Femur (tissue), 1 donor: Measurements from ENCODE around the gene OR10D3.
A peak's percentile ranks its signal among the peaks of the same experiment; 100 is the strongest.
"Not testable (repeated sequence)": the region's sequence is repeated elsewhere in the genome, so short reads cannot be mapped to it uniquely, and the experiment has no call there.

Source experiments
- DNase-seq: peaks from one replicate; pipeline ENCODE4 v3.0.0-alpha.2; 2017

The OR10D3 gene, protein sequence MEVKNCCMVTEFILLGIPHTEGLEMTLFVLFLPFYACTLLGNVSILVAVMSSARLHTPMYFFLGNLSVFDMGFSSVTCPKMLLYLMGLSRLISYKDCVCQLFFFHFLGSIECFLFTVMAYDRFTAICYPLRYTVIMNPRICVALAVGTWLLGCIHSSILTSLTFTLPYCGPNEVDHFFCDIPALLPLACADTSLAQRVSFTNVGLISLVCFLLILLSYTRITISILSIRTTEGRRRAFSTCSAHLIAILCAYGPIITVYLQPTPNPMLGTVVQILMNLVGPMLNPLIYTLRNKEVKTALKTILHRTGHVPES

DNA sequence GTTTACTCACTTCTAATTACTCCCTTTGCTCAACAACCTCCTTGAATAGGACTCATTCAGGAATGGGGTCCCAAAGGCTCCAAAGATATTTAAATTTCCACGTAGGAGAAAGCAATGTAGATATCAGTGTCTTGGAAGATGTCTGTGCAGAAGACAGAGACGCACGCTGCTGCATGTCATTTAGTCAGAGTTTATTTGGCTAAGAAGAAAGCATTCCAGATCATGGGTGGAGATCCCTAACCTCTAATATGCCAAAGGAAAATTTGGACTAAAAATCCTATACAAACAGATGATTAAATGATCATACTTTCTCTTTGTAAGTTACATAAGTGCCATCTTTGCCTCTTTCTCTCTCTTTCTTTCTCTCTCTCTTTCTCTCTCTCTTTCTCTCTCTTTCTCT is at the start of gene OR10D3:
Gene OR10D3, plus strand, starts transcription at position 278 of the 400 bp plus-strand sequence. CDS start 1,925 bp downstream, outside the sequence.
- DNase-seq = no peak

DNA sequence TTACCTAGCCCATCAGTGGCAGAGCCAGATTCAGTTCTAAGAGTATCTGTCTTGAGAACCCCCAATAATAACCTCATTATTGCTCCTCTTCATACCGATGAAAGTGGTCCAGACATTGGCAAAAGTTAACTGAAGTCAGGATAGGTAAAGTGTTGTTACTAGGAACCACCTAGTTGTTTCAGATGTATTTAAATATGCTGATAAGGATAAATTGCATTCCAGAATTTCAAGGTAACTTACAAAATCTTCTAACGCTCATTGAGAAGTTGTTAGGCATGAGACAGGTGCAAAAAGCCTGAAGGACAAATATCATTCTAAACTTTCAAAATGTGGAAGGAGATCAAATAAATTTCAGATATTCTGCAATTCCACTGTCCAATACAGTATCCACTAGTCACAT is 40.1 kb upstream of the OR10D3 start:
- no peak for DNase-seq

DNA sequence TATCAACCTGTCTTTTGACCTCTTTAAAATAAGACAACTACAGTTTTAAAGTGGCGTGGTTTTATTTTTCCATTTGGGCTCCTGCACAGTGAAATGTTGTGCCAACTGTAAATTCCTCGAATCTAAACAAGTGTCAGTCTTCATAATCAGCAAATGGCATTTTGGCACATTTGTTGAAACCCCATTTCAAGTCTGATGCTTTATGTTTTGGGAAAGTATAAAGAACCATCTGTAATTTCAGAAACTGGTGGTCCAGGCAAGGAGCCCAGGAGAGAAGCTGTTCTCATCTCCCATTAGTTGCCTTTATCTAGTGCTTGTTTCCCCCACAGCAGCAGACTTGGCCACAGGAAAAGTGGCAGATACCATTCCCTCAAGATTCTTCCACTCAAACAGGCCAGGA is 35.2 kb upstream of the OR10D3 start:
- no peak for DNase-seq

DNA sequence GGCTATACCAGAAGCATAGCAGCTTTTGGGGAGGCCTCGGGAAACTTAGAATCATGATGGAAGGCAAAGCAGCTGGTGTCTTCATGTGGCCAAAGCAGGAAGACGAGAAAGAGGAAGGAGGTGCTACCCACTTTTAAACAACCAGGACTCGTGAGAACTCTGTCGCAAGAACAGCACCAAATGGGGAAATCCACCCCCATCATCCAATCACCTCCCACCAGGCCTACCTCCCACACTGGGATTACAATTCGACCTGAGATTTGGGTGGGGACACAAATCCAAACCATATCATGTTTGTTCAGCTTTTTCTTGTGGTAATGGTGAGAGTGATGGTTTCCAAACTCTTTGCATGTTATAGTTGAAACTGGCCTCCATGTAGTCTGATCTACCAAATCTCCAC is 32.5 kb upstream of the OR10D3 start:
- no peak for DNase-seq

DNA sequence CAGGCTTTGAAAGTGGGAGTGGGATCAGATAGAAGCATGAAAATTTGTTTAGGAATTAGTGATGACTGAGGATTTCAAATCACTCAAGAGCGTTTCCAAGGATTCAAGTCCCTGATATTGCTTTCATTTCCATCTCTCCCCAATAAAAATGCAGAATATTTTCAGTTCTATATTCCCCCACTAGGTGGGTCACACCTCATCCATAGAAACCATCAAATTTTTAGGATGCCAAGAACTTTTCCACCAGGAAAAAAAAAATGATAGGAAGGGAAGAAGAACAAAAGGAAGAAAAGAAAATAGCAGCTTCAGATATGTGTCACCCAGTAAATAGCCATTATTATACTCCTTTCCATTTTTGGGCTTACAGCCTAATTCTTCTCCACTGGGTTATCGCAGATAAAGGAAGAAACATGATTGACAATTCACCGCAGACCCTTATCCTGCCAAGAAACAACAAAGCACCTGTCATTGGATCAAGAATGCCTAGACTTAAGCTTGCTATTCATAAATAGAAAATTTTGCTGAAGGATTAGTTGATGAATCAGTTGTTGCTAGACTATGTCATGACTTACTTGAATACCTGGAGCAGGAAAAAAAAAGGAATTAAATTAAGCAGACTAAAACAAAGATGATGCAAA is 30.3 kb upstream of the OR10D3 start:
- DNase-seq = no peak

DNA sequence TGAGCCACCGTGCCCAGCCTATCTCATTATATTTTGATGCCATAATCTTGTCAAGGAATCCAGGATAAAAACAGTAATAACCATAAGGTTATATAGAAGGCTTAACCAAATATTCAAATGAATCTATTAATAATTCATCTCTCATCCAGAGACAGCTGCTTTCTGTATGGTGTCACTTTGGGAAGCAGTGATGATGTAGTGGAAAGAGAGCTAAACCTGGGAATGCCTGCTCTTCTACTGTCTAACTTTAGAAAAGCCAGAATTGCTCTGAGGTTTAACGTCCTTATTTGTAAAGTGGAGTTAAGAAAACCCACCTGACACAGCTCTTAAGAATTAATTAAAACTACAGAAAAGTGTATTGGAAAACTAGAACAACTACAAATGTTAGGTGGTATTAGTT is 29.3 kb upstream of the OR10D3 start:
- no peak for DNase-seq

DNA sequence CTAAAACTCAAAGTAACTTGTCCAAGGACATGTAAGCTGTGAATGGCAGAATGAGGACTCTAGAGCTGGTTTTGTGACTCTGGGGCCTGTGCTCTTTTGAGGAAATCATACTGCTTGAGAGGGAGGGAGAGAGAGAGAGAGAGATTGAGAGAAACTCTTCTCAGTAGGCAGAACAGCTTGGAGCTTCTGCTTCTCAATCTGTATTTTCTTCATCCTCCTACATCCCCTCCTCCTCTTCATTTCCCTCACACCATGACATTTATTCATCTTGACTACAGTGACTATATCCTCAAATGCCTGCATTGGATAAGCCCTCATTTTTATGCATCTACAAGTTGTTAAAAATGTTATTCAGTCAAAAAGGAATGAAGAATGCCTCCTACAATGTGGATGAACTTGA is 23.7 kb upstream of the OR10D3 start:
- DNase-seq = no peak

DNA sequence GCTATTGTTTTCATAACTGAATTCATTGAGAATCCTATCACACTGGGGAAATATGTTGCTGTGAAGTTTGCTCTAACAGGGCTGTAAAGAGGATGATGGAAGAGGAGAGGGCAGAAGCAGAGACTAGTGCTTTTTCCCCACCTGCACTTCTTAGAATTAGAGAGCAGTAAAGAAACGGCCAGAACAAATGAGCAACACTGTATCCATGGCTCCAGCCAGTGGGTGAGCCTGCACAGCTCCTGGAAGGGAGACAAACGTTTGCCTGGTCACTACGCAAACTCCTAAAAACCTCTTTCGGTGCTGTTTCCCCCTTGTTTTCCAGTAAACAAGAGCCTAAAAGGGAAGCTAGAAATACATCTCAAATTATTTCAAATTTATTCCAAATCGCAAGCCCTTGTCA is 22.2 kb upstream of the OR10D3 start:
- no peak for DNase-seq

DNA sequence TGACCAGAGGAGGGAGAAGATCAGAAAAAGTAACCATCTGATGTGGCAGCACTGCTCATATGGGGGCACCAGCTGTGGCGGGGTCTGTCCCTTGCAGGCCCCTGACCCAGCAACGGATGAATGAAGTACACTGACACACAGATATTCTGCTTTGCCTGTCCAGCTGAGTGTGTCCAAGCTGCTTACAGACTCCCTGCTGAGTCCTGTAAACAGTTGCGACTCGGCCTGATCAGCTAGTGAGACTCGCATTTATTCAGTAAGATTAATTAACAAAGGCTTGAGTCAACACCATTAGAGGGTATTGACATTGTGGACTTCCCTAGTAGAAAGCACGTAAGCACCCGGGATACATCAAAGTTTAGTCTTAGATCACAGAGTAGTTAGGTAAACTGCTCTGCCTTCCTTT is 15.3 kb upstream of the OR10D3 start:
- DNase-seq = no peak

DNA sequence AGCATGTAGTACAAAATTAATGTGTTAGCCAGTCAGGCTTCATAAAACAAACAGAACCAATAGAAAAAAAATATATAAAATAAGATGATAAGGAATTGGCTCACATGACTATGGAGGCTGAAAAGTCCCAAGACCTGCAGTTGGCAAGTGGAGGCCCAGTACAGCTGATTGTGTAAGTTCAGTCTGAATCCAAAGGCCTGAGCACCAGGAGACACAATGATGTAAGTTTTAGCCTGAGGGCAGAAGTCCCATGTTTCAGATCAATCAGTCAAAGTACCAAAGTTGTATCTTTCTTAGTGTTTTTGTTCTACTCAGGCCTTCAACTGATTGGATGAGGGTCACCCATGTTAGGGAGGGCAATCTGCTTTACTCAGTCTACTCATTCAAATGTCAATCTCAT is 14.3 kb upstream of the OR10D3 start:
- no peak for DNase-seq

DNA sequence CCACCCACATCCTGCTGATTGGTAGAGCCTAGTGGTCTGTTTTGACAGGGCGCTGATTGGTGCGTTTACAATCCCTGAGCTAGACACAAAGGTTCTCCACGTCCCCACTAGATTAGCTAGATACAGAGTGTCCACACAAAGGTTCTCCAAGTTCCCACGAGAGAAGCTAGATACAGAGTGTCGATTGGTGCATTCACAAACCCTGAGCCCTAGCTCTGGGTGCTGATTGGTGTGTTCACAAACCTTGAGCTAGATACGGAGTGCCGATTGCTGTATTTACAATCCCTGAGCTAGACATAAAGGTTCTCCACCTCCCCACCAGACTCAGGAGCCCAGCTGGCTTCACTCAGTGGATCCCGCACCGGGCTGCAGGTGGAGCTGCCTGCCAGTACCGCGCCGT is 12.8 kb upstream of the OR10D3 start:
- not testable (repeated sequence) for DNase-seq

DNA sequence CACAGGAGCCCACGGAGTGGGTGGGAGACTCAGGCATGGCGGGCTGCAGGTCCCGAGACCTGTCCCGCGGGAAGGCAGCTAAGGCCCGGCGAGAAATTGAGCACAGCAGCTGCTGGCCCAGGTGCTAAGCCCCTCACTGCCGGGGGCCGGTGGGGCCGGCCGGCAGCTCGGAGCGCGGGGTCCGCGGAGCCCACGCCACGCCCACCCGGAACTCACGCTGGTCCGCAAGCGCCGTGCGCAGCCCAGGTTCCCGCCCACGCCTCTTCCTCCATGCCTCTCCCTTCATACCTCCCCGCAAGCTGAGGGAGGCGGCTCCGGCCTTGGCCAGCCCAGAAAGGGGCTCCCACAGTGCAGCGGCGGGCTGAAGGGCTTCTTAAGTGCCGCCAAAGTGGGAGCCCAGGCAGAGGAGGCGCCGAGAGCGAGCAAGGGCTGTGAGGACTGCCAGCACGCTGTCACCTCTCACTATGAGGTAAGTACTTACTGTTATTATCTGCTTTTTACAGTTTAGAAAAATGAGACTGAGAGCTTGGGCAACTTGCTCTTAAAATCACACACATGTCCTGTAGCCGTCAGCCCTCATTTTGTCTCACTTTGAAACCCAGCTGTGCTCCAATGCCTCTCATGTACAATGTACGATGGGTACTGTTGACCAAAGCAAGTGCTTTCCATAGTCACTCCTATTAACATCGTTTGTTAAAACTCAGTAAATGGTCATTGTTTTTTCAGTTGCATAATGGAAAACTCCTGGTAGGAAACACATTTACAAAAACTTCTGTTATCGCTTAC is 12.2 kb upstream of the OR10D3 start:
- DNase-seq = no peak

DNA sequence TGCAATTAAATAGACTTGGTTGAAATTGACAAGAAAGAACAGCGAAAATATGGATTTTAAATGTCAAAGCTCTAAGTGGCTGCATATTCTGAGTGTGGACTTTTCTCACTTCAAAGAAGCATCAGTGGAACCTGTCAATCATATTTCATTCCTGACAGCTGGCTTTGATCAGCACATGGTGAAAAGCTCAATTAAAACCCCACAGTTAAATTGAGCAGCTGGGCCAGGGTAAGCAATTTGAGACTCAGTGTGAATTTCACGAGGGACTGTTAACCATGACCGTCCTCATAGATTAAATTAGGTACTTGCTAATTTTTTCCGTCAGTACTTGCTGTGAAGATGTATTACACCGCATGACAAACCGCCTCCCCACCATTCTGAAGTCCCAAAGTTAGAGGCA is 11.0 kb upstream of the OR10D3 start:
- no peak for DNase-seq

DNA sequence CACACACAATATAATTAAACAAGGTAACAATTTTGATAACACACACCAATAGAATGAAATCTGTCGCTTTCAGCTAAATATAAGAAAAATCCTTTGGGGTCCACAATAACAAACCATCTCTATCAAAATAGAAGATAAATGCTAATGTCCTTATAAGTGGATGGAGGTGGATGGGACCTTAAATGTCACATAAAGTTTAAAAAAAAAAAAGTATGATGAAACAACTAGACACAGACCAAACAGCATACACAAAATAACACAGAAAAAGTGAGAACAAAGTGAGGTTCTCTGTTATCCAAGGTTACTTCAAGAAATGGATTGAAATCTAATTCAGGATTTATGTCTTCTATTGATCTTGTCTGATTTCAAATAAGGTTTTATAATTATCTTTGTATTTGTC is 10.5 kb upstream of the OR10D3 start:
- no peak for DNase-seq

DNA sequence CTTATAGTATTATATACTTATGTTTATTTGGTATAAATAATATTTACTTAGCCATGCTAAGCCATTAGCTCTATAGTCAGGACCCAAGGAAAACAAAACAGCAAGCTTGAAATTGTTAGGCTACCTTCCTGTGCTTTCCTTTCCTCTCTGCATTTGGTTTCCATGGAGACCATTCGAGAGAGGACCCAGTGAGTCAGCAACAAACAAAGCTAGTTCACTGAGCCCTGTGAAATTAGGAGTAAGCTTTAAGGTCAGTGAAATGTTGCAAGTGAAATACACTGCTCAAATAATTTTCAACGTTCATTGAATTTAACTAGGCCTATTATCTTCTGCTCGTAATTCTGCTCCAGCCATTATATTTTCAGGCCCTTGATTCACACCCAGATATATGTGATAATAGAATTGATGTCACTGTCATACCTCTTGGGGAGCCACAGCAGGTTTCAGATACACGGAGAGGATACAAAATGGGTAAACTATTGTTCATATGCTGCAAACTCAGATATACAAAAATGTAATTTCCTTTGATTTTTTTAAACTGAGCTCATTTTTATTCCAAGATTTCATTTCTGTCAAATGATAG is 9.1 kb upstream of the OR10D3 start:
- no peak for DNase-seq

DNA sequence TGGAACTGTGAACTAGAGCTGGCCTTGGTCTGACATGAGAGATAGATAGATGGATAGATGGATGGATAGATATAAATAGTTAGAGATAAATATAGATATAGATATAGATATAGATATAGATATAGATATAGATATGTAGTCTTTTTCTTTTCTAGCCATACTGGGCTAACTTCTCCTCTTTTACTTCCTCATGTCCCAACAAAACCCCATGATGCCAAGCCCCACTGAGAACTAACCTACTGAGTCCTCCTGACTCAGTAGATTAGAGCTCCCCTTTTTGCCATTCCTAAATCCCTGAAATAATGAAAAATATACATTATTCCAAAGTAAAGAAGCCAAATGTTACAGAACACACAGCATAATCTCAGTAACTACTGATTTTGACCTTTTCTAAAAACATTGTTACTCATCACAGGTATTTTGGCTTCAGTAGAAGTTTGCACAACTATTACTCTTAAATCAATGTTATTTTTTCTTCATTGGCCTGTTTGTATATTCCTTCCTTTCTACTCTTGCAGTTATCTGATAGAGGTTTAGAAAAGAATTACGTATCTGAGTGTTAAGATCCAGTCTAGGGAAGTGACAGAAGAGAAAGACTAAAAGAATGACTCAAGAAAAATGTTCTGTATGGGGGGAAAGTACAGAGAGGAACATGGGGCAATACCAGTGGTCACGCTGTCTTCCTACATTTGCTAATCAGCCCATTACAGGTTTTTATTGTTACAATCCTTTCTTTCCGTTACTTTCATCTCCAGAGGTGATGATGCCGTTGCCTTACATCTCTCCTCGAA is 6.0 kb upstream of the OR10D3 start:
- DNase-seq = no peak

DNA sequence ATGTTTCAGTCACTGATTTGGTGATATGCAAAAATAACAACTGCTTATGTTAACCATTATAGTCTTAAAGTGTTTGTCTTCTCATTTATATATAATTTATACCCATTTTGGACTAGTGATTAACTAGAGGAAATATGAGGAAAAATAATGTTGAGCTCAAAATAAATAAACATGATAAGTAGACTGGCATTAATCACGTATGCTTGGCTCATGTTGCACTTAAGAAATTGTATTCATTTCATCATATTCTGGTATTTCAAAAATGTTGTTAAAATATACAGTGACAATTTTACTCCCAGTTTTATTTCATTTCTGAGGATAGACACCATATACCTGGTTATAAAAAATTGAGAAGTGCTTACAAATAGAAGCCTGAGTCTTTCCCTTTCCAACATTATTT is 3.8 kb upstream of the OR10D3 start:
- DNase-seq = no peak

DNA sequence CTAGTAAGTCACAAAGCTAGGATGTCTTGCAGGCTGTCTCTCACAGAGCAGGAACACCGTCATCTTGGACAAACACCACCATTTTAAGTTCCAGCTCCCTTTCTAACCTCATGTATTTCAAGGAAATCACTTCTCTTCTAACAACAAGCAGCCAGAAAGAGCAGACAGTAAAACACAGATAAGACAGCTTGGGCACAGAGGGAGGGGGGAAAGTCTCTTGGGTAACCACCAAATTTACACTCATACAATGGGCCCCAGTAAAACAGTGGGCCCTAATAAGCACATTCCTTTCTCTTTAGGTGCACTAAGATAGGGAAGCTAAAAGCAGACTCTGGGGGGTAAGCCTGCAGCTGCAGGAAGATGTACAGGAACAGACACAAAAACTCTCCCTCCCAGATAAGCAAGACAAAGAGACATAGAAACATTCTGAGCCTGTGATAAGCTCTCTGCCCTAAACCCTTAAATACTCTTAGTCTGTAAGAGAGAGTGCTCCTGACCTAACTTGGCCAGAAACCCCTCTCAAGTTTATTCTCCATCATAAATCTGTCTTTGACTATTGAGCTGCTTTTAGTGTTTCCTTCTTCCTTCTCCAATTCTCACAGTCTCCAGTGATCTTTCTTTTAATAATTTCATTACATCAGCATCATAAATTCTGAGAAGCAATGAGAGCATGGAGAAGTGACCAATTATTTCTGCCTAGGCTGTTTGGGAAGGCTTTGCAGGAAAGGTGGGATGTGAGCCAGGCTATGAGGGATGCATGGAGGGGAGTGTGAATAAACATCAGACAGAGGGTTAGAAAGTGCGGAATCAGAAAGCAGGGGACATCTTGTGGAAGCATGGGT is 7.4 kb downstream of the OR10D3 start:
- peak; percentile 76 for DNase-seq

DNA sequence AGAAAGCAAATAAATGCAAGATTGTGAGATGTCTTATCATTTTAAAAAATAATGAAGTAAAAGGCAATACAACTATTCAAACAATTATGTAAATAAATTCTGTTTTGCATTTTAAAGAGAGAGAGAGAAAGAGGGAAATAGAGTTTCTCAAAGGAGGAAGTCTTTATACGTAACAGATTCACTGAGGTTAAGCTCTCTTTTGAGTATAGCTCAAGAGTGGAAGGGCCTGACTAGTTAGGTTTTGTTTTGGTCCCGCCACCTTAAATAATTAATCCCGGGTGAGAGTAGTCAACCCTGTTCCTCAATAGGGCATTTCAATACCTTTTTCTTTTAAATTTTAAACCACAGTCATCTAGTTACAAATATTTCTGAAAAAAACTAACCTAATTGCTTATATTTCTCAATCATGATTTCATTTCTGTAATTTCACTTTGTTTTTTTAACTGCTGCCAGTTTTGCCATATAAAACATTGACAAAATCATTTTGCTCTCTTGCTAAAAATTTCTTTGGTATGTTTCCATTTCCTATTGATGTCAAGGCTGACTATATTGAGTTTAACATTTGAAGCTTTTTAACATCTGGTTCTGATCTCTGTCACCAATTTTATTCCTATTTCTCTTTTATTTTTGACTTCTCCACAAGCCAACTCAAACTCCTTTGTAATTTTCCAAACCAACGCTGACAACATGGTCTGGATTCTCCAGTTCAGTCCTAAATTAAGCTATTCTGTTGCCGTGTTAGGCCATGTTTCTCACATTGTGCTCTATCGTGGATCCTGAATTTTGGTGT is 10.3 kb downstream of the OR10D3 start:
- no peak for DNase-seq

DNA sequence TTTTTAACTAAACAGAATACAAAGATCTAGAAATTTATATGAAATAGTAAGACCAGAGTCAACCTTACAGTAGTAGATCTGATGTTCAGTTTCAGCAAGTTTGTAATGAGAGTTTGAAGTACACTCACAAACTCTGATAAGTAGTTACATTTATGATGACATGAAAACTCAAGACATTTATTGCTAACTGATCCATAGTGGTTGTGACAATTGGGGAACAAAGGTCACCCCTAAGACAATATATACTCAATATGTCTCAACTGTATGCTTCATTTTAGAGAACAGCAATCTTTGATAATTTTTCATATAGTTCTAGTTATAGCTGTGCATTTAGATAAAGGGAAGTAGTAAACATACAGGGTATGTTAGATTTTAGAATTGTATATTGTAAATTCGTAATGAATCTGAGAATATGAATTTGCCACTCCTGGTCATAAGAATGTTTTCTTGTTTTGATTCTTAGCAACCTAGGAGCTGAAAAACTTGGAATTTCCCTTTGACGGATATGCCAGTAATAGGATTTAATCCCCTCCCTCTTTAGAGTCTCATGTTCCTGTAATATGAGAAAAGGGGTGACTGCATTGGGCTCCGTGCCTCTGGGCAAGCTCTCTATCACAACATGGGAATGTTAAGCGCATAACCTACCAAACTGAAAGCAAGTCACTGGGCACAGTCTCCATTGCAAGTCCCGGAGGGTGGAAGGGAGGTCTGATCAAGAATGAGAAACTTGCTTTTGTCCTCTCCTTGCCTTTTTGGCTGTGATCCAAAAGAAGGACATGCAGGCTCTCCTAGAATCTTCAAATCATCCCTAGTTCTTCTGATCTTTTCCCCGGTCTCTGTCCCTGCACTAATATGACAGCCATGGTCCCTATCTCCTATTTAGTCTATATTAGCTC is 11.4 kb downstream of the OR10D3 start:
- peak; percentile 60 for DNase-seq
